Measurements from ENCODE around the gene HDLBP. TPM values are rescaled to one million over a fixed set of nuclear protein-coding genes. Genes with fewer than 3 reads are reported as not detected.

Gene HDLBP
- total RNA-seq, 6 donors from 2014 or later, result 339 to 691 (median 487) TPM

GRCh38 chr2:241223211-241224017, 92.1 kb downstream of the HDLBP start:
- H3K4me3 ChIP-seq, result no peak overlapping the region
- peak; percentile 12 to 23 for ATAC-seq (ENCODE audit: low FRiP score in 2 of 2)
- H3K4me1 ChIP-seq, result peaks cover 6 to 9% (median 7%) of the 10 kb centered on the region in 4 donors
- no peak for DNase-seq
- H3K9me3 ChIP-seq, result no peaks in the 10 kb centered on the region
- H3K36me3 ChIP-seq, result peaks cover 16 to 30% (median 23%) of the 10 kb centered on the region in 4 donors
- no peak overlapping the region for H3K27ac ChIP-seq
- no peaks in the 10 kb centered on the region for H3K27me3 ChIP-seq
- 62 to 79% methylated on average over 18 to 23 of the region's 23 CpGs for WGBS, 2 donors
- TF ChIP-seq POLR2AphosphoS5 (IDR thresholded peaks at IDR 0.05) (no peak), EP300 (IDR thresholded peaks at IDR 0.05) (no peak), POLR2A (IDR thresholded peaks at IDR 0.05) (no peak)

GRCh38 chr2:241219856-241220356, 95.6 kb downstream of the HDLBP start:
- peaks cover 7 to 13% (median 11%) of the 10 kb centered on the region in 4 donors for H3K4me1 ChIP-seq
- ATAC-seq (ENCODE audit: low FRiP score in 2 of 2) (no peak), DNase-seq (no peak)
- no peaks in the 10 kb centered on the region for H3K9me3 ChIP-seq
- H3K4me3 ChIP-seq, result no peak overlapping the region
- TF ChIP-seq POLR2AphosphoS5 (IDR thresholded peaks at IDR 0.05) (no peak), EP300 (IDR thresholded peaks at IDR 0.05) (no peak), POLR2A (IDR thresholded peaks at IDR 0.05) (no peak), CTCF (IDR thresholded peaks at IDR 0.05) (no peak)
- no peak overlapping the region for H3K27ac ChIP-seq
- no peaks in the 10 kb centered on the region for H3K27me3 ChIP-seq
- WGBS, 2 donors, result 89 to 91% methylated on average over 6 of the region's 6 CpGs
- no peaks in the 10 kb centered on the region for H3K36me3 ChIP-seq

- ATAC-seq (ENCODE audit: low FRiP score in 2 of 2), result no peak
- DNase-seq, result no peak
- Histone ChIP-seq H3K9me3 (no peaks in the 10 kb centered on the region), H3K4me1 (peaks cover 7 to 13% (median 11%) of the 10 kb centered on the region in 4 donors), H3K36me3 (no peaks in the 10 kb centered on the region), H3K27me3 (no peaks in the 10 kb centered on the region), H3K4me3 (peak overlapping the region in 2 of 4 donors; percentile 69 to 85), H3K27ac (no peak overlapping the region)
- WGBS, 2 donors, result 44 to 53% methylated on average over 4 of the region's 4 CpGs
- TF ChIP-seq EP300 (IDR thresholded peaks at IDR 0.05) (no peak), CTCF (IDR thresholded peaks at IDR 0.05) (no peak), POLR2A (IDR thresholded peaks at IDR 0.05) (no peak), POLR2AphosphoS5 (IDR thresholded peaks at IDR 0.05) (no peak)
Measured at GRCh38 chr2:241219030-241219382, 96.5 kb downstream of the HDLBP start.

GRCh38 chr2:241218131-241219029, 97.1 kb downstream of the HDLBP start:
- peak; percentile 57 to 89 for DNase-seq
- TF ChIP-seq POLR2AphosphoS5 (IDR thresholded peaks at IDR 0.05) (peak in 1 of 2 donors; percentile 25), POLR2A (IDR thresholded peaks at IDR 0.05) (no peak), EP300 (IDR thresholded peaks at IDR 0.05) (no peak), CTCF (IDR thresholded peaks at IDR 0.05) (peak in 4 of 6 experiments; percentile 5 to 40 (median 22))
- H3K9me3 ChIP-seq, result no peaks in the 10 kb centered on the region

More at GRCh38 chr2:241218131-241219029, 97.1 kb downstream of the HDLBP start:
- H3K4me1 ChIP-seq, result peaks cover 7 to 13% (median 11%) of the 10 kb centered on the region in 4 donors
- 1 to 2% methylated on average over 37 to 39 of the region's 83 CpGs for WGBS, 2 donors
- H3K27me3 ChIP-seq, result no peaks in the 10 kb centered on the region
- H3K36me3 ChIP-seq, result no peaks in the 10 kb centered on the region
- H3K4me3 ChIP-seq, result peak overlapping the region; percentile 66 to 85 (median 70)
- ATAC-seq (ENCODE audit: low FRiP score in 2 of 2), result peak in 1 of 2 donors; percentile 47
- H3K27ac ChIP-seq, result peak overlapping the region; percentile 41 to 80 (median 60)

All from upper lobe of left lung (tissue), 6 donors.